Measurements from ENCODE around the gene PSENEN.

PSENEN gene

DNA sequence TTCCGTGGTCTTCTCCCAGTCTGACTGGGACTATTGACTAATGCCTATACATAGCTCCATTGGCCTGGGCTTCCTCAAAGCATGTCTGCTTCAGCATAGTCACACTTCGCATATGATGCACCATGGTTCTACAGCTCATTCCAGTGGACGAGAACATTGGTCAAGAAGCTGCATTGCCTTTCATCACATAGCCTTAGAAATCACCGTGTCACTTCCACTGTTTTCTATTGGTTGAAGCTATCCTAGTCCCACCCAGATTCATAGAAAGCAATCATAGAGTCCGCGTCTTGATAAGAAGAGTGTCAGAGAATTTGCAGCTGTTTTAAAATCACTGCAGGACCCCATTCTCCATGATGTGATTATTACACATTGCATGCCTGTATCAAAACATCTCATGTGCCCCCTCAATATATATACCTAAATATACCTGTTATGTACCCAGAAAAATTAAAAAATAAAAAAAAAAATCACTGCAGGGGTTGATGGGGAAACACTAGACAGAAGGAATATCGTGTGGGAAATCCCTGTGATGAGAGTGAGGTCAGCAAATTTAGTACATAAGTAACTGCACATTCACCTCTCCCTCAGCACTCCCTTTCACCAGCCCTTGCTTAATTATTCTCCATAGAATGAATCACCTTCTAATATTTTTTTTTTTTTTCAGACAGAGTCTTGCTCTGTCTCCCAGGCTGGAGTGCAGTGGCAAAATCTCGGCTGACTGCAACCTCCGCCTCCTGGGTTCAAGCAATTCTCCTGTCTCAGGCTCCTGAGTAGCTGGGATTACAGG lies 27.8 kb downstream of the PSENEN start:
- no peak for DNase-seq
- ATAC-seq, result no peak

DNA sequence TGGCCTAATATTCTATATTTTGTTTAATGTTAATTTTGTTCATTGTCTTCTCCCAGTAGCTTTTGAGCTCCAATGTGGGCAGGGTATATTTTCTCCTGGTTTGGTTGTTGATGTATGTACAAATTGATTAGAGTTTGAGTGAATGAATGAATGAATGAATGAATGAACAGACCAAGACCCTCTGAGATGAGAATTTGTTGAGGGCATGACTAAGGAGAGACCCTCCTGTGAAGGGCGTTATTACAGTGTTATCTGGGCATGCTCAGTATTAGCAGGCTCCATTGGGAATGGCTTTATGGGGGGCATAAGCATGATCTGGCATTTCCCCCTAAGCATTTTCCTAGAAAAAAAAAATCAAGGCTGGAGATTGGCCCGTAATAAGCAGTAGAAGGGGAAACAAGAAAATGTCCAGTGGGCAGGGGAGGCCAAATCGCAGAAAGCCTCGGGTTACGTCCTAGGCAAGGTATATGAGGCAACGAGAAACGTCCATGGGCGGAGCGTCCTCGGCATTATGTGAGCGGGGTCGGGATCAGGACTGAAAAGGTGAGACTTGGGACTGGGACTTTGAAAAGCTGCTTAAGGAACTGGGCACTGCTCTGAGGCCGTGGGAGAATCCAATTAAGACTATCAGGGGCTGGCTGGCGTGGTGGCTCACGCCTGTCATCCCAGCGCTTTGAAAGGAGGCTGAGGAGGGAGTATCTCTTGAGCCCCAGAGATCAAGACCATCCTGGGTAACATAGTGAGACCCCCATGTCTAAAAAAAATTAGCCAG lies 29.0 kb downstream of the PSENEN start:
- no peak for ATAC-seq
- DNase-seq, result no peak

DNA sequence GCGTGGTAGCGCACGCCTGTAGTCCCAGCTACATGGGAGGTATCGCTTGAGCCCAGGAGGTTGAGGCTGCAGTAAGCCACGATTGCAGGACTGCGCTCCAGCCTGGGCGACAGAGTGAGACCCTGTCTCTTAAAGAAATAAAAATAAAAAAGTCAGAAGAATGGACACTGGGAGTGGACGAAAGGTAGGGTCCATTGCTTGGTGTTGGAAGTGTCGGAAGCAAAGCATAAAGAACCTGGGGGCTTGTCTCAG lies 29.5 kb downstream of the PSENEN start:
- no peak for ATAC-seq
- DNase-seq, result no peak

- peak; percentile 96 for ATAC-seq
- peak; percentile 100 for DNase-seq
Observed at GRCh38 chr19:35775298-35776101, 30.0 kb downstream of the PSENEN start, which contains the start of gene ARHGAP33. TSS of gene ARHGAP33 (plus strand) at chr19:35775564. CDS start at chr19:35775659, 95 bp downstream.

DNA sequence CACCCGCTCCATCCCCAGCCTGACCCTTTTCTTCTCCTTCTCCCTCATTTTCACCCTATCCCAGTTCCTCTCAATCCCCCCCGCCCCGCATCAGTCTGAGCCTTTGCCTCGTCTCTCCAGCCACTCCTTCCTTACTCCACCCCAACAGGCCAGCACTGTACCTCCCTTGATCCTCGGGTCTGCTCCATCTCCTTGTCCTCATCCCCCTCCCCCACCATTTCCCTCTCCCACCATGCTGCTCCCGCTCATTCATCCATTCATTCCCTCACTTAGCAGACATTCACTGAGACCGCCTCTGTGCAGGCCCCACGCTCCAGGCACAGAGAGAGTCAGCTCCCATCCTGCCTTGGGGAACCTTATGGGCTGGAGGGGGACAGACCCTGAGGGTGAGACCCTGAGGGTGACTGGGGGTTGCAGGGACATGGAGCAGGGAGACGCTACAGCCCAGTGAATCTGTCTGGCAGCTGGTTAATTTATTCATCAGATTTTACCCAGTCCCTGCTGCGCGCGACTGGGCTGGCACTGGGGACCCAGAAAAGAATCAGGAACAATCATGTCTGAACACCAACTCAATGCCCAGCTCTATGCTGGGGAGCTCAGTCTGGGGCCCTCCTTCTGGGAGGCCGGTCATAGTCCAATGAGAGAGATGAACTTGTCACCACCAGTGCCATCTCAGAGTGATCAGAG lies 30.8 kb downstream of the PSENEN start:
- no peak for ATAC-seq
- no peak for DNase-seq

GRCh38 chr19:35777086-35777841 lies 31.8 kb downstream of the PSENEN start:
- DNase-seq, result no peak
- ATAC-seq, result no peak

- ATAC-seq (no peak), DNase-seq (no peak)
Observed at GRCh38 chr19:35777961-35778360, 32.5 kb downstream of the PSENEN start.

DNA sequence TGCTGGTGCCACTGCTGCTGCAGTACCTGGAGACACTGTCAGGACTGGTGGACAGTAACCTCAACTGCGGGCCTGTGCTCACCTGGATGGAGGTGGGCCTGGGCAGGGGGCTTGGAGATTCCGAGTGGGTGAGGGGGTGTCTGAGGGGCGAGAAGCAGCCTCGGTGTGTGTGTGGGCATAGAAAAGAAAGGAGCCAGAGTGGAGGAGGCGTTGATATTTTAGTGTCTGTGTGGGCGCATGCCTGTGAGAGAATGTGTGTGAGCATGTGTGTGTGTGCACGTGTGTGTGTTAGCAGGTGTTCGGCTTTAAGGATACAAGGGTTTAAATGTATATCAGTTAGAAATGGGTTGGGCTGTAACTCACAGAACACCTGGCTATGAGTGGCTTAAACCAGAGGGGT lies 33.6 kb downstream of the PSENEN start:
- DNase-seq, result no peak
- no peak for ATAC-seq

- ATAC-seq (no peak), DNase-seq (no peak)
Observed at GRCh38 chr19:35780058-35780457, 34.6 kb downstream of the PSENEN start.

DNA sequence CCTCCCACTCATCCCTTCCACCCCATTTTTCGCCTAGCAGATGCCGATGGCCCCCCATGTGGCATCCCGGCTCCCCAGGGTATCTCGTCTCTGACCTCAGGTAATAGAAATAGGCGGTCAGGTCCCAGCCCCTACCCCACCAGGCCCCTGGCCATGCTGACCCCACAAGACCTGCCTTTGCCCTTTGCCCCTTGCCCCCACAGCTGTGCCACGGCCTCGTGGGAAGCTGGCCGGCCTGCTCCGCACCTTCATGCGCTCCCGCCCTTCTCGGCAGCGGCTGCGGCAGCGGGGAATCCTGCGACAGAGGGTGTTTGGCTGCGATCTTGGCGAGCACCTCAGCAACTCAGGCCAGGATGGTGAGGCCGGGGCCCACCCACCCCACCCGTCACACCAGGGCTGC lies 35.3 kb downstream of the PSENEN start:
- ATAC-seq, result no peak
- no peak for DNase-seq

DNA sequence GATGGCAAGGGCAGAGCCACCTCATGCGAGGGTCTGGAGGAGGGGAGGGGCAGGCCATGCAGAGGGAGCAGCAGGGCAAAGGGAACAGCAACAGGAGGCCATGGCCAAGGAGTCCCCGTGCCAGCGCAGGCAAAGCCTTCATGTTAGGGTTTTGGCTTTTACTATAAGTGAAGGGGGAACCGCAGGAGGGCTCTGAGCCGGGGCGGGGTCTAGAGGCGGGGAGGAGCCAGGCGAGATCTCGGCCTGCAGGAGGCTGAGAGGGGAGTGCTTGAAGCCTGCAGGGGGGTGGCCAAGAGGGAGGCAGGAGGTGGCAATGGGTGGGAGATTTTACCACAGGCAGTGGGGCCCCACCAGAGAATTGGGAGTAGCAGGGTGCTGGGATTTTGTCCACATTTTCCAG lies 36.2 kb downstream of the PSENEN start:
- ATAC-seq (no peak), DNase-seq (no peak)

DNA sequence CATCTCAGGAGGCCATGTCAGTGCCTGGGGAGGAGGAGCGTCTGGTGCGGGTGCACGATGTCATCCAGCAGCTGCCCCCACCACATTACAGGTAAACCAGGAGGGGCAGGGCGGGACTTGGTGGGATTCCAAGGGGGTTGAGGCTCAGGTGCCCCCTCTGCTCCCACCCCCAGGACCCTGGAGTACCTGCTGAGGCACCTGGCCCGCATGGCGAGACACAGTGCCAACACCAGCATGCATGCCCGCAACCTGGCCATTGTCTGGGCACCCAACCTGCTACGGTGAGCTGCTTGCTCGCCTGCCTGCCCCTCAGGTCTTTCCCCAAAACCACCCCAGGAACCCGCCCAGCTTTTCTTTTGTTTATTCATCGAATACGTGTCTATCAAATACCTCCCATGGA lies 37.1 kb downstream of the PSENEN start:
- DNase-seq, result no peak
- ATAC-seq, result no peak

GRCh38 chr19:35783469-35784434 lies 38.3 kb downstream of the PSENEN start:
- no peak for DNase-seq
- no peak for ATAC-seq

DNA sequence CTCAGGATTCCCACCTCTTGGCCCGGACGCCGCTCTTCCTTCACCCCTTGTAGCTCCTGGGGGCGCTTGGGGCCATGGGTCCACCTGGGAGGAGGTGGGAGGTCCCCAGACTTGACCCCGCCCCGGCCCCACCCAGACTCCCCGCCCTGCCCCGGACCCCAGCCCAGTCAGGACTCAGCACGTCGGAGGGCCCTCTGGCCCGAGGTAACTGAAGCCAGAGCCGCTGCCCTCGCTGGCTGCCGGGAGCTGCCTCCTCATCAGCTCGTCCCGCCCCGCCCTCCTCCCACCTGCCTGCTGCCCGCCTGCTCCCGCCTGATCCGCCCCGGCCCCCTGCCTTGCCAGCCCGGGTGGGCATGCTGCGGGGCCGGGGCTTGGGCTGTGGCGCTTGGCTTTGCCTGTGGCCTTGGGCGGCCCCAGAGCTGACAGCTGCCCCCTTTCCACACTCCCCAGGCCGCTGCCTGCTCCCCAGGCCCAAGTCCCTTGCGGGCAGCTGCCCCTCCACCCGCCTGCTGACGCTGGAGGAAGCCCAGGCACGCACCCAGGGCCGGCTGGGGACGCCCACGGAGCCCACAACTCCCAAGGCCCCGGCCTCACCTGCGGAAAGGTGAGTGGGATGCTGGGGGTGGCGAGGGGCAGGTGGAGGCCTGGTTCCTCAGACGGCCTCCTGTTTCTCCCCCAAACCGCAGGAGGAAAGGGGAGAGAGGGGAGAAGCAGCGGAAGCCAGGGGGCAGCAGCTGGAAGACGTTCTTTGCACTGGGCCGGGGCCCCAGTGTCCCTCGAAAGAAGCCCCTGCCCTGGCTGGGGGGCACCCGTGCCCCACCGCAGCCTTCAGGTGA lies 39.3 kb downstream of the PSENEN start:
- DNase-seq (no peak), ATAC-seq (no peak)

DNA sequence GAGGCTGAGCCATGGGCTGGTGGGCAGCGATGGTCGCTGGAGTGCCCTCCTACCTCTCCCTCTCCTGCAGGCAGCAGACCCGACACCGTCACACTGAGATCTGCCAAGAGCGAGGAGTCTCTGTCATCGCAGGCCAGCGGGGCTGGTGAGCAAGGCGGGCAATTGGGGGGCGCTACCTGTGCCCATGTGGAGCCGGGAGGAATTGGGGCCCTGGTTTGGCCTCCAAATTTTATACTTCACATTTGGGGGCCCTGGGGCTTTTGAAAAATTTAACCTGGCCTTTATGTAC lies 39.8 kb downstream of the PSENEN start:
- DNase-seq (no peak), ATAC-seq (no peak)

GRCh38 chr19:35786299-35787160 lies 41.1 kb downstream of the PSENEN start:
- no peak for DNase-seq
- ATAC-seq, result no peak

GRCh38 chr19:35787227-35787799 lies 41.9 kb downstream of the PSENEN start:
- DNase-seq (no peak), ATAC-seq (no peak)

DNA sequence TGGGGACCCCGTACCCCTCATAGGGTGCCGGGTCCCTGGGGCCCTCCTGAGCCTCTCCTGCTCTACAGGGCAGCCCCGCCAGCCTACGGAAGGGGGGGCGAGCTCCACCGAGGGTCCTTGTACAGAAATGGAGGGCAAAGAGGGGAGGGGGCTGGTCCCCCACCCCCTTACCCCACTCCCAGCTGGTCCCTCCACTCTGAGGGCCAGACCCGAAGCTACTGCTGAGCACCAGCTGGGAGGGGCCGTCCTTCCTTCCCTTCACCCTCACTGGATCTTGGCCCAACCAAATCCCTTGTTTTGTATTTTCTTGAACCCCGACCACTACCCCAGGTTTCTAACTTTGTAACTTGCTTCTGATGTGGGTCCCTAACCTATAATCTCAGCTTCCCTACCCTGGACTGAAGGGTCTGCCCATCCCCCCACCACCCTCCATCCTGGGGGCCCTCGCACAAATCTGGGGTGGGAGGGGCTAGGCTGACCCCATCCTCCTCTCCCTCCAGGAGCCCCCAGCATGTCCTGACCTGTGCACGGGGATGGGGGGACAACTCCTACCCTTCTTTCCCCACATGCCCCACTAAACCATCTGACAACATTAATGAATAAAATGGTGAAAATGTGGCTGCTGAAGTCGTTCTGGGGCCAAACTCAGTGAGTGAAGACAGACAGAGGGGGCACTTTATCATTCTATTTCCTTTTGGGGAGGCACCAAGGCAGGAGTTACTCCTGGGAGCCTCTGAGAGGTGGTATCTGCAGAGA lies 42.9 kb downstream of the PSENEN start:
- ATAC-seq (no peak), DNase-seq (no peak)
